IMR-90 (cell line): Measurements from ENCODE around the gene RPL10A.

Source experiments
- CEBPB ChIP-seq: IDR thresholded peaks from 2 replicates; pipeline ENCODE4 v1.6.1; 2012; ENCODE audit warnings: low read depth, low read length, improper control_type of control experiment
- ELK1 ChIP-seq: fragments of 150-350 bp; IDR thresholded peaks from 2 replicates; pipeline ENCODE4 v1.6.1; 2016; ENCODE audit warnings: low read depth, mild to moderate bottlenecking, low read length, moderate library complexity, borderline replicate concordance
- MAFK ChIP-seq: IDR thresholded peaks from 2 replicates; pipeline ENCODE4 v1.6.1; 2012; ENCODE audit warnings: low read depth, low read length, improper control_type of control experiment
- MXI1 ChIP-seq: IDR thresholded peaks from 2 replicates; pipeline ENCODE4 v1.6.1; 2012; ENCODE audit warnings: low read depth, mild to moderate bottlenecking, low read length, moderate library complexity, borderline replicate concordance
- POLR2A ChIP-seq: IDR thresholded peaks from 2 replicates; pipeline ENCODE4 v1.6.1; 2012; ENCODE audit warnings: mild to moderate bottlenecking, low read depth, low read length
- RAD21 ChIP-seq: IDR thresholded peaks from 2 replicates; pipeline ENCODE4 v1.6.1; 2012; ENCODE audit warnings: low read length, improper control_type of control experiment
- RCOR1 ChIP-seq: IDR thresholded peaks from 2 replicates; pipeline ENCODE4 v1.6.1; 2012; ENCODE audit warnings: mild to moderate bottlenecking, low read length, improper control_type of control experiment; ENCODE audit not compliant: insufficient replicate concordance
- RFX5 ChIP-seq: IDR thresholded peaks from 2 replicates; pipeline ENCODE4 v1.8.0; 2012; ENCODE audit warnings: low read depth, mild to moderate bottlenecking, low read length, moderate library complexity
- SMC3 ChIP-seq: fragments of 150-350 bp; IDR thresholded peaks from 2 replicates; pipeline ENCODE4 v1.6.1; 2016; ENCODE audit warnings: low read depth, mild to moderate bottlenecking, antibody characterized with exemption, low read length, moderate library complexity
- TF ChIP-seq, protein P1 (sequence below): conservative IDR thresholded peaks from 2 replicates; pipeline ENCODE4 v1.5.1; 2012; ENCODE audit warnings: mild to moderate bottlenecking, low read depth, low read length, improper control_type of control experiment

GRCh38 chr6:35487658-35488516 is 19.7 kb downstream of the RPL10A start:
- TF ChIP-seq, protein P1, sequence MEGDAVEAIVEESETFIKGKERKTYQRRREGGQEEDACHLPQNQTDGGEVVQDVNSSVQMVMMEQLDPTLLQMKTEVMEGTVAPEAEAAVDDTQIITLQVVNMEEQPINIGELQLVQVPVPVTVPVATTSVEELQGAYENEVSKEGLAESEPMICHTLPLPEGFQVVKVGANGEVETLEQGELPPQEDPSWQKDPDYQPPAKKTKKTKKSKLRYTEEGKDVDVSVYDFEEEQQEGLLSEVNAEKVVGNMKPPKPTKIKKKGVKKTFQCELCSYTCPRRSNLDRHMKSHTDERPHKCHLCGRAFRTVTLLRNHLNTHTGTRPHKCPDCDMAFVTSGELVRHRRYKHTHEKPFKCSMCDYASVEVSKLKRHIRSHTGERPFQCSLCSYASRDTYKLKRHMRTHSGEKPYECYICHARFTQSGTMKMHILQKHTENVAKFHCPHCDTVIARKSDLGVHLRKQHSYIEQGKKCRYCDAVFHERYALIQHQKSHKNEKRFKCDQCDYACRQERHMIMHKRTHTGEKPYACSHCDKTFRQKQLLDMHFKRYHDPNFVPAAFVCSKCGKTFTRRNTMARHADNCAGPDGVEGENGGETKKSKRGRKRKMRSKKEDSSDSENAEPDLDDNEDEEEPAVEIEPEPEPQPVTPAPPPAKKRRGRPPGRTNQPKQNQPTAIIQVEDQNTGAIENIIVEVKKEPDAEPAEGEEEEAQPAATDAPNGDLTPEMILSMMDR = no peak
- no peak for TF ChIP-seq RAD21
- TF ChIP-seq POLR2A = no peak
- TF ChIP-seq RFX5 = no peak
- no peak for TF ChIP-seq MXI1
- TF ChIP-seq SMC3 = no peak
- no peak for TF ChIP-seq RCOR1
- no peak for TF ChIP-seq MAFK
- TF ChIP-seq CEBPB = no peak
- no peak for TF ChIP-seq ELK1
